IMR-90 (cell line): Measurements from ENCODE around the gene ATP6V0A4. TPM values are rescaled to one million over a fixed set of nuclear protein-coding genes. Genes with fewer than 3 reads are reported as not detected.

Source experiments
- ATAC-seq: fragments of 200-7000 bp; cut with Tn5 transposase; 2 replicates; pipeline ENCODE4 v1.9.1; 2020; ENCODE audit warnings: low read depth, mild to moderate bottlenecking, moderate library complexity
- BruUV-seq: library from RNA; stranded (reverse); fragments of 400-500 nt; replicated peaks from 2 replicates; lab custom pipeline; 2021; lab: Mats Ljungman, UMichigan
- CTCF ChIA-PET: fragments of 300-600 bp; formaldehyde crosslinking; extraction: SDS; loops from one replicate; lab custom pipeline; 2021; ENCODE audit warnings: antibody characterized with exemption; lab: Yijun Ruan, JAX
- POLR2A ChIA-PET: fragments of 300-600 bp; sonication (Branson Sonifier 250); formaldehyde crosslinking; loops from one replicate; lab custom pipeline; 2022; ENCODE audit warnings: antibody characterized with exemption; ENCODE audit not compliant: unreplicated experiment; lab: Charles Lee
- DNase-seq: peaks from one replicate; pipeline ENCODE4 v3.0.0; 2013
- H2AFZ ChIP-seq: replicated peaks from 2 replicates; pipeline ENCODE3; 2013; ENCODE audit warnings: low read length, mild to moderate bottlenecking; ENCODE audit not compliant: poor library complexity
- H2AK5ac ChIP-seq: 2 replicates; pipeline ENCODE4 v1.6.1; 2013; ENCODE audit warnings: low read depth, low read length, inconsistent platforms
- H2AK9ac ChIP-seq: replicated peaks from 2 replicates; pipeline ENCODE3; 2013; ENCODE audit warnings: mild to moderate bottlenecking, low read depth, low read length, moderate library complexity; ENCODE audit not compliant: poor library complexity
- H2BK120ac ChIP-seq: 2 replicates; pipeline ENCODE4 v1.6.1; 2013; ENCODE audit warnings: low read depth, low read length, inconsistent platforms
- H2BK15ac ChIP-seq: 3 replicates; pipeline ENCODE4 v1.6.1; 2013; ENCODE audit warnings: low read depth, low read length, inconsistent platforms
- H2BK20ac ChIP-seq: 2 replicates; pipeline ENCODE4 v1.6.1; 2013; ENCODE audit warnings: low read depth, mild to moderate bottlenecking, inconsistent platforms, low read length, moderate library complexity
- H2BK5ac ChIP-seq: 2 replicates; pipeline ENCODE4 v1.6.1; 2013; ENCODE audit warnings: mild to moderate bottlenecking, low read depth, low read length, inconsistent platforms; ENCODE audit not compliant: poor library complexity, severe bottlenecking
- H3K14ac ChIP-seq: replicated peaks from 2 replicates; pipeline ENCODE4 v1.6.1; 2013; ENCODE audit warnings: low read depth, low read length, inconsistent platforms
- H3K18ac ChIP-seq: 2 replicates; pipeline ENCODE4 v1.6.1; 2013; ENCODE audit warnings: low read depth, low read length, control low read depth
- H3K23ac ChIP-seq: 2 replicates; pipeline ENCODE4 v1.6.1; 2013; ENCODE audit warnings: low read depth, low read length, inconsistent platforms
- H3K27ac ChIP-seq: 2 replicates; pipeline ENCODE4 v1.5.1; 2013; ENCODE audit warnings: mild to moderate bottlenecking, control low read depth, low read length; ENCODE audit not compliant: insufficient read depth
- H3K27me3 ChIP-seq: 2 replicates; pipeline ENCODE4 v1.6.1; 2013; ENCODE audit warnings: low read length; ENCODE audit not compliant: control insufficient read depth, insufficient read depth
- H3K36me3 ChIP-seq: 2 replicates; pipeline ENCODE4 v1.6.1; 2013; ENCODE audit warnings: low read length, mixed read lengths; ENCODE audit not compliant: control insufficient read depth, insufficient read depth
- H3K4ac ChIP-seq: 2 replicates; pipeline ENCODE4 v1.6.1; 2013; ENCODE audit warnings: low read depth, low read length, inconsistent platforms
- H3K4me1 ChIP-seq: 2 replicates; pipeline ENCODE4 v1.6.1; 2013; ENCODE audit warnings: low read length, mixed read lengths; ENCODE audit not compliant: control insufficient read depth, insufficient read depth
- H3K4me2 ChIP-seq: 2 replicates; pipeline ENCODE4 v1.6.1; 2013; ENCODE audit warnings: low read depth, mild to moderate bottlenecking, control low read depth, low read length, moderate library complexity
- H3K4me3 ChIP-seq: 2 replicates; pipeline ENCODE4 v1.5.1; 2013; ENCODE audit warnings: low read depth, mild to moderate bottlenecking, control low read depth, low read length, moderate library complexity; ENCODE audit not compliant: insufficient read depth
- H3K56ac ChIP-seq: 2 replicates; pipeline ENCODE4 v1.6.1; 2013; ENCODE audit warnings: low read length, inconsistent platforms; ENCODE audit not compliant: insufficient read depth; ENCODE audit errors: extremely low read depth
- H3K79me1 ChIP-seq, 2 experiments: 2 replicates each; pipeline ENCODE4 v1.6.1; 2013; ENCODE audit warnings: low read length in 2 of 2, inconsistent platforms in 1 of 2, low read depth in 1 of 2
- H3K9ac ChIP-seq: 2 replicates; pipeline ENCODE4 v1.6.1; 2013; ENCODE audit warnings: low read depth, low read length, control low read depth
- H3K9me1 ChIP-seq: 2 replicates; pipeline ENCODE4 v1.6.1; 2013; ENCODE audit warnings: low read length, inconsistent platforms; ENCODE audit not compliant: insufficient read depth
- H3K9me3 ChIP-seq: 2 replicates; pipeline ENCODE4 v1.6.1; 2013; ENCODE audit warnings: low read length; ENCODE audit not compliant: control insufficient read depth, insufficient read depth
- H4K20me1 ChIP-seq: 2 replicates; pipeline ENCODE4 v1.6.1; 2013; ENCODE audit warnings: low read length, inconsistent platforms; ENCODE audit not compliant: insufficient read depth
- H4K5ac ChIP-seq: 2 replicates; pipeline ENCODE4 v1.6.1; 2013; ENCODE audit warnings: mild to moderate bottlenecking, low read depth, low read length, control low read depth
- H4K8ac ChIP-seq, 2 experiments: 2 replicates each; pipeline ENCODE4 v1.6.1; 2013; ENCODE audit warnings: low read depth in 2 of 2, low read length in 2 of 2, control low read depth in 1 of 2, inconsistent platforms in 1 of 2
- H4K91ac ChIP-seq: 2 replicates; pipeline ENCODE4 v1.6.1; 2013; ENCODE audit warnings: low read depth, low read length, inconsistent platforms; ENCODE audit not compliant: insufficient read depth
- BHLHE40 ChIP-seq: fragments of 150-350 bp; IDR thresholded peaks from 2 replicates; pipeline ENCODE4 v1.6.1; 2016; ENCODE audit warnings: mild to moderate bottlenecking, low read depth, low read length
- CHD1 ChIP-seq: IDR thresholded peaks from 2 replicates; pipeline ENCODE4 v1.6.1; 2012; ENCODE audit warnings: low read depth, low read length, improper control_type of control experiment
- MAFK ChIP-seq: IDR thresholded peaks from 2 replicates; pipeline ENCODE4 v1.6.1; 2012; ENCODE audit warnings: low read depth, low read length, improper control_type of control experiment
- POLR2A ChIP-seq: IDR thresholded peaks from 2 replicates; pipeline ENCODE4 v1.6.1; 2012; ENCODE audit warnings: mild to moderate bottlenecking, low read depth, low read length
- RAD21 ChIP-seq: IDR thresholded peaks from 2 replicates; pipeline ENCODE4 v1.6.1; 2012; ENCODE audit warnings: low read length, improper control_type of control experiment
- RFX5 ChIP-seq: IDR thresholded peaks from 2 replicates; pipeline ENCODE4 v1.8.0; 2012; ENCODE audit warnings: low read depth, mild to moderate bottlenecking, low read length, moderate library complexity
- SMC3 ChIP-seq: fragments of 150-350 bp; IDR thresholded peaks from 2 replicates; pipeline ENCODE4 v1.6.1; 2016; ENCODE audit warnings: low read depth, mild to moderate bottlenecking, antibody characterized with exemption, low read length, moderate library complexity
- WGBS, 2 experiments: methylation state at CpG; one replicate each; pipeline versions ENCODE4 v1.1.5 to v1.1.7; 2013; ENCODE audit warnings: missing lambda C conversion rate in 2 of 2; ENCODE audit not compliant: insufficient read length in 1 of 2; ENCODE audit errors: extremely low coverage in 2 of 2; 5-methylcytosine and 5-hydroxymethylcytosine counted together
- dilution Hi-C: fragments of 300-500 bp; cut with HindIII; formaldehyde crosslinking; loops from one replicate; pipeline ENCODE4 v1.14.3; 2018; ENCODE audit warnings: low sequenced_read_pairs; ENCODE audit not compliant: unreplicated experiment
- in situ Hi-C: fragments of 300-500 bp; cut with MboI; formaldehyde crosslinking; loops from 3 replicates; pipeline ENCODE4 v1.14.3; 2019; ENCODE audit warnings: low sequenced_read_pairs, inconsistent platforms, mixed read lengths
- intact Hi-C: fragments of 100-400 bp; cut with micrococcal nuclease; formaldehyde crosslinking; loops from 2 replicates; pipeline ENCODE4 v1.10.0; 2022
- polyA plus RNA-seq, 3 experiments: library from polyadenylated mRNA; depleted of rRNA; stranded (reverse); fragments of >200 nt; gene quantifications; 2 replicates each; pipeline ENCODE4 v1.2.3, GENCODE V29; 2012; ENCODE audit warnings: low replicate concordance in 1 of 3
- total RNA-seq: library from RNA; depleted of rRNA; stranded (reverse); fragments of >200 nt; gene quantifications from 2 replicates; pipeline ENCODE4 v1.2.3, GENCODE V29; 2012
- TF ChIP-seq, protein P1 (sequence below): conservative IDR thresholded peaks from 2 replicates; pipeline ENCODE4 v1.5.1; 2012; ENCODE audit warnings: mild to moderate bottlenecking, low read depth, low read length, improper control_type of control experiment
- TF ChIP-seq, protein P2 (sequence below): fragments of 150-350 bp; IDR thresholded peaks from 2 replicates; pipeline ENCODE4 v1.6.1; 2017; ENCODE audit warnings: mild to moderate bottlenecking, antibody characterized with exemption, low read length, low read depth

Gene ATP6V0A4
- total and polyA plus RNA-seq, 2 of the 4 experiments (the other 2 are of a cell fraction) = 0.05 to 0.18 TPM

DNA sequence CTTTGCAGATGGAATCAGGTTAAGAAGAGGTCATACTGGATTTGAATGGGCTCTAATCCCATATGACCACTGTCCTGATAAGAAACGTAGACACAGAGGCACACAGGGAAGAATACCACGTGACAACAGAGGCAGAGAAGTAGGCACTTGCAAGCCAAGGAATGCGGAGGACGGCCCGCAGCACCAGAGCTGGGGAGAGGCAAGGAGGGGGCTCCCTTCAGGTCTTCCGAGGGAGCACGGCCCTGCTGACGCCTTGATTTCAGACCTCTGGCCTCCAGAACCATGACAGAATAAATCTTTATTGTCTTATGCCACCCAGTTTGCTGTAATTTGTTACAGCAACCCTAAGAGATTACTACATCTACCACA lies 44.9 kb downstream of the ATP6V0A4 start:
- ChIA-PET POLR2A (no interaction called here), CTCF (no interaction called here)
- Histone ChIP-seq H2BK120ac (no peak overlapping the region), H2BK15ac (no peak overlapping the region), H3K9me1 (no peaks in the 10 kb centered on the region), H3K4ac (no peak overlapping the region), H4K5ac (no peak overlapping the region), H2AK9ac (no peak overlapping the region), H3K18ac (no peak overlapping the region), H3K9ac (no peak overlapping the region), H2BK5ac (no peak overlapping the region), H3K9me3 (no peaks in the 10 kb centered on the region), H3K4me2 (no peak overlapping the region), H3K36me3 (no peaks in the 10 kb centered on the region), H2AFZ (peak overlapping the region; percentile 49), H2BK20ac (no peak overlapping the region), H3K4me1 (no peaks in the 10 kb centered on the region), H3K27me3 (peaks cover 8% of the 10 kb centered on the region), H3K23ac (no peak overlapping the region), H3K79me1 (no peaks in the 10 kb centered on the region), H3K14ac (no peak overlapping the region), H4K8ac (no peak overlapping the region), H4K20me1 (no peaks in the 10 kb centered on the region), H3K56ac (no peak overlapping the region), H3K27ac (no peak overlapping the region), H4K91ac (no peak overlapping the region), H3K4me3 (no peak overlapping the region), H2AK5ac (no peak overlapping the region)
- in situ Hi-C loops (no loop called here), dilution Hi-C loops (no loop called here), intact Hi-C loops (no loop called here)
- DNase-seq = no peak
- no CpG with 5 or more reads among the region's 8 CpGs for WGBS, 2 experiments
- TF ChIP-seq RFX5 = no peak
- TF ChIP-seq, protein P1, sequence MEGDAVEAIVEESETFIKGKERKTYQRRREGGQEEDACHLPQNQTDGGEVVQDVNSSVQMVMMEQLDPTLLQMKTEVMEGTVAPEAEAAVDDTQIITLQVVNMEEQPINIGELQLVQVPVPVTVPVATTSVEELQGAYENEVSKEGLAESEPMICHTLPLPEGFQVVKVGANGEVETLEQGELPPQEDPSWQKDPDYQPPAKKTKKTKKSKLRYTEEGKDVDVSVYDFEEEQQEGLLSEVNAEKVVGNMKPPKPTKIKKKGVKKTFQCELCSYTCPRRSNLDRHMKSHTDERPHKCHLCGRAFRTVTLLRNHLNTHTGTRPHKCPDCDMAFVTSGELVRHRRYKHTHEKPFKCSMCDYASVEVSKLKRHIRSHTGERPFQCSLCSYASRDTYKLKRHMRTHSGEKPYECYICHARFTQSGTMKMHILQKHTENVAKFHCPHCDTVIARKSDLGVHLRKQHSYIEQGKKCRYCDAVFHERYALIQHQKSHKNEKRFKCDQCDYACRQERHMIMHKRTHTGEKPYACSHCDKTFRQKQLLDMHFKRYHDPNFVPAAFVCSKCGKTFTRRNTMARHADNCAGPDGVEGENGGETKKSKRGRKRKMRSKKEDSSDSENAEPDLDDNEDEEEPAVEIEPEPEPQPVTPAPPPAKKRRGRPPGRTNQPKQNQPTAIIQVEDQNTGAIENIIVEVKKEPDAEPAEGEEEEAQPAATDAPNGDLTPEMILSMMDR = no peak
- TF ChIP-seq RAD21 = no peak
- TF ChIP-seq MAFK = no peak
- TF ChIP-seq CHD1 = no peak
- TF ChIP-seq SMC3 = no peak
- TF ChIP-seq POLR2A = no peak
- TF ChIP-seq, protein P2, sequence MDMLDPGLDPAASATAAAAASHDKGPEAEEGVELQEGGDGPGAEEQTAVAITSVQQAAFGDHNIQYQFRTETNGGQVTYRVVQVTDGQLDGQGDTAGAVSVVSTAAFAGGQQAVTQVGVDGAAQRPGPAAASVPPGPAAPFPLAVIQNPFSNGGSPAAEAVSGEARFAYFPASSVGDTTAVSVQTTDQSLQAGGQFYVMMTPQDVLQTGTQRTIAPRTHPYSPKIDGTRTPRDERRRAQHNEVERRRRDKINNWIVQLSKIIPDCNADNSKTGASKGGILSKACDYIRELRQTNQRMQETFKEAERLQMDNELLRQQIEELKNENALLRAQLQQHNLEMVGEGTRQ = no peak
- TF ChIP-seq BHLHE40 = no peak
- ATAC-seq = no peak
- no TSS peak for BruUV-seq
